HG03354 (cell line): Measurements from ENCODE around the gene NTSR2.

Experiments used
- ATAC-seq: cut with Tn5 transposase; IDR thresholded peaks from one replicate; pipeline ENCODE4 v1.9.1; 2021; ENCODE audit warnings: mild to moderate bottlenecking; ENCODE audit not compliant: unreplicated experiment, poor library complexity, severe bottlenecking

Gene NTSR2

DNA sequence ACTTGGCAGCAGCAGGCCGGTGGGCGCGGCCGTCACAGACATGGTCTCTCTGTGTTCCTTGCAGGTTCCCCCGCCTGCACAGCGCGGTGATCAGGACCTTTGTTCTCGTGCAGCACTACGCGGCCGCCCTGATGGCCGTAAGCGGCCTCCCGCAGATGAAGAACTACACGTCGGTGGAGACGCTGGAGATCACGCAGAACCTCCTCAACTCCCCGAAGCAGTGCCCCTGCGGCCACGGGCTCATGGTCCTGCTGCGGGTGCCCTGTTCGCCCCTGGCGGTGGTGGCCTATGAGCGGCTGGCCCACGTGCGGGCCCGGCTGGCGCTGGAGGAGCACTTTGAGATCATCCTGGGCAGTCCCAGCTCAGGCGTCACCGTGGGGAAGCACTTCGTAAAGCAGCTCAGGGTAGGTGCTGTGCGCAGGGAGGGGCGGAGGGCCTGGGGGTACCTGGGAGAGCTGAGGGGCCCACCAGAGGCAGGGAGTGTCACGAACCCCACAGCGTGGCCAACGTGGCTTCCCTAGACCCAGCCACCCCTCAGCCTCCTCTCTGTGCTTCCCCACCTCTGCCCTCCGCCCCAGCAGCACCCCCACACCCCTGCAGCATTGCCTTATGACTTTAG is 59.3 kb downstream of the NTSR2 start:
- no peak for ATAC-seq
